Measurements from ENCODE around the gene CENPF.
"Not testable (repeated sequence)": the region's sequence is repeated elsewhere in the genome, so short reads cannot be mapped to it uniquely, and the experiment has no call there.

GRCh38 chr1:214605933-214606925 is 3.2 kb downstream of the CENPF start:
- TF ChIP-seq CTCF, POLR2A (IDR thresholded peaks at IDR 0.05): not testable (repeated sequence)

Measured in esophagus squamous epithelium (tissue), 4 donors.